ENCODE data around the gene GALNT15.

- TF ChIP-seq CTCF (IDR thresholded peaks at IDR 0.05) (no peak), POLR2A (IDR thresholded peaks at IDR 0.05) (no peak)
Observed at GRCh38 chr3:16150285-16150684, 24.2 kb upstream of the GALNT15 start.

All from heart left ventricle (tissue), 13 donors.